GM23248 (cell line): Measurements from ENCODE around the gene GTPBP6. TPM values are rescaled to one million over a fixed set of nuclear protein-coding genes. Genes with fewer than 3 reads are reported as not detected.
"Not testable (repeated sequence)": the region's sequence is repeated elsewhere in the genome, so short reads cannot be mapped to it uniquely, and the experiment has no call there.

Experiments
- DNase-seq: peaks from one replicate; pipeline ENCODE4 v3.0.0-alpha.2; 2015
- H2AFZ ChIP-seq: fragments of 200-600 bp; sonication (generic); 2 replicates; pipeline ENCODE4 v1.6.1; 2016; ENCODE audit warnings: antibody characterized with exemption
- H3F3A ChIP-seq: fragments of 200-600 bp; sonication (generic); 2 replicates; pipeline ENCODE4 v1.6.1; 2016; ENCODE audit warnings: mild to moderate bottlenecking, antibody characterized with exemption, mixed run types; ENCODE audit not compliant: insufficient read depth
- H3K27ac ChIP-seq: fragments of 200-600 bp; sonication (generic); 2 replicates; pipeline ENCODE4 v1.5.1; 2016; ENCODE audit warnings: mild to moderate bottlenecking
- H3K27me3 ChIP-seq: fragments of 200-600 bp; sonication (generic); replicated peaks from 2 replicates; pipeline ENCODE4 v1.6.1; 2016; ENCODE audit warnings: mild to moderate bottlenecking; ENCODE audit not compliant: insufficient read depth
- H3K36me3 ChIP-seq: fragments of 200-600 bp; sonication (generic); 2 replicates; pipeline ENCODE4 v1.6.1; 2016; ENCODE audit warnings: low read depth, mild to moderate bottlenecking
- H3K4me1 ChIP-seq: fragments of 200-600 bp; sonication (generic); 2 replicates; pipeline ENCODE4 v1.6.1; 2016; ENCODE audit warnings: mild to moderate bottlenecking; ENCODE audit not compliant: insufficient read depth
- H3K4me2 ChIP-seq: fragments of 200-600 bp; sonication (generic); one replicate; pipeline ENCODE4 v1.6.1; 2016; ENCODE audit warnings: mild to moderate bottlenecking; ENCODE audit not compliant: unreplicated experiment
- H3K4me3 ChIP-seq: fragments of 200-600 bp; sonication (generic); 2 replicates; pipeline ENCODE4 v1.5.1; 2016; ENCODE audit warnings: mild to moderate bottlenecking
- H3K79me2 ChIP-seq: fragments of 200-600 bp; sonication (generic); 2 replicates; pipeline ENCODE4 v1.6.1; 2016; ENCODE audit warnings: mild to moderate bottlenecking; ENCODE audit not compliant: insufficient read depth
- H3K9ac ChIP-seq: fragments of 200-600 bp; sonication (generic); 2 replicates; pipeline ENCODE4 v1.6.1; 2016; ENCODE audit warnings: mild to moderate bottlenecking
- H3K9me2 ChIP-seq: fragments of 200-600 bp; sonication (generic); 2 replicates; pipeline ENCODE4 v1.6.1; 2016; ENCODE audit warnings: mixed run types, mild to moderate bottlenecking, moderate library complexity; ENCODE audit not compliant: insufficient read depth
- H3K9me3 ChIP-seq: fragments of 200-600 bp; sonication (generic); one replicate; pipeline ENCODE4 v1.6.1; 2017; ENCODE audit warnings: low read depth
- H4K20me1 ChIP-seq: fragments of 200-600 bp; sonication (generic); 2 replicates; pipeline ENCODE4 v1.6.0; 2016; ENCODE audit not compliant: insufficient read depth
- EZH2 ChIP-seq: fragments of 200-600 bp; sonication (generic); IDR thresholded peaks from 2 replicates; pipeline ENCODE4 v1.6.1; 2018; ENCODE audit warnings: antibody characterized with exemption, mild to moderate bottlenecking; ENCODE audit not compliant: insufficient read depth, poor library complexity, severe bottlenecking
- EZH2phosphoT487 ChIP-seq: fragments of 200-600 bp; sonication (generic); IDR thresholded peaks from 2 replicates; pipeline ENCODE4 v1.6.1; 2018; ENCODE audit warnings: antibody characterized with exemption, moderate library complexity, mild to moderate bottlenecking, low read depth; ENCODE audit not compliant: insufficient read depth
- WGBS, 2 experiments: methylation state at CpG; one replicate each; pipeline ENCODE4 v1.1.6; 2015 to 2017; ENCODE audit warnings: low lambda C conversion rate in 2 of 2, low coverage in 1 of 2; ENCODE audit errors: missing lambda C conversion rate in 2 of 2; 5-methylcytosine and 5-hydroxymethylcytosine counted together
- in situ Hi-C: fragments of 300-500 bp; cut with MboI; formaldehyde crosslinking; loops from 2 replicates; pipeline ENCODE4 v1.15.0; 2020
- polyA plus RNA-seq: library from polyadenylated mRNA; unstranded; fragments of >200 nt; fragmentation: Nextera tagmentation; extraction: Ambion mirVana; gene quantifications from 2 replicates; pipeline ENCODE4 v1.2.1, GENCODE V29; 2016
- total RNA-seq: library from RNA; depleted of rRNA; stranded (reverse); fragments of >200 nt; shearing (Covaris generic); gene quantifications from 2 replicates; pipeline ENCODE4 v1.2.3, GENCODE V29; 2014

Gene GTPBP6
- total and polyA plus RNA-seq, 2 experiments from 2014 or later, result 28.1 to 32.4 TPM

GRCh38 chrX:287670-288069 is 30.9 kb downstream of the GTPBP6 start:
- Histone ChIP-seq H3K79me2 (no peaks in the 10 kb centered on the region), H3K4me3 (no peak overlapping the region), H3K4me1 (no peaks in the 10 kb centered on the region), H4K20me1 (no peaks in the 10 kb centered on the region), H3K27me3 (no peaks in the 10 kb centered on the region), H3K4me2 (no peak overlapping the region), H3K27ac (no peak overlapping the region), H3K9ac (no peak overlapping the region), H3K9me2 (no peaks in the 10 kb centered on the region), H3F3A (0 out of 2 replicates have a peak, but pooled peaks cover 7% of the 10 kb centered on the region), H2AFZ (no peak overlapping the region), H3K9me3 (no peaks in the 10 kb centered on the region), H3K36me3 (no peaks in the 10 kb centered on the region)
- DNase-seq, result no peak
- no peak for TF ChIP-seq EZH2phosphoT487
- TF ChIP-seq EZH2, result no peak
- in situ Hi-C loops, result no loop called here
- 93 to 94% methylated on average over 7 of the region's 7 CpGs for WGBS, 2 experiments

DNA sequence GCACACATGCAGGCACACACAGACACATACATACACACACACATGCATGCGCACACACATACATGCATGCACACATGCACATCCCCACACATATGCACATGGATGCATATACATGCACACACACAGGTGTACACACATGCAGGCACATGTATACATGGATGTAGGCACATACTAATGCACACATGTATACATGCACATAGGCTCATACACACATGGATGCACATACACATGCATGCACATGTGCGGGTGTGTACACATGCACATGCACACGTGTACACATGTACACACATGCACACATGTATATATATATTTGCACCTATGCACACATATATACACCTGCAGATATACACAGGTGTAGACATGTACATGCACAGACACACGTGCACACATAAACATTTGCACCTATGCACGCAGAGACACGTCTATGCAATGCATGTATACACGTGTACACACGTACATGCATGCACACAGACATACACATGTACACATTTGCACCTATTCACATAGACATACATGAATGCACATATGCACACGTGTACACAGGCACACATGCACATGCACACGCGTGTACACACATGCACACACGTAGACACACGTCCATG is 33.4 kb downstream of the GTPBP6 start:
- 92 to 94% methylated on average over 13 of the region's 13 CpGs for WGBS, 2 experiments
- no peak overlapping the region for H3K9ac ChIP-seq
- H3K27ac ChIP-seq, result no peak overlapping the region
- no peaks in the 10 kb centered on the region for H3K9me3 ChIP-seq
- no peak overlapping the region for H3K4me3 ChIP-seq
- no peaks in the 10 kb centered on the region for H3K79me2 ChIP-seq
- TF ChIP-seq EZH2phosphoT487, result no peak
- no peak for TF ChIP-seq EZH2
- H2AFZ ChIP-seq, result no peak overlapping the region
- no peaks in the 10 kb centered on the region for H3K9me2 ChIP-seq
- H3F3A ChIP-seq, result 0 out of 2 replicates have a peak, but pooled peaks cover 7% of the 10 kb centered on the region
- in situ Hi-C loops, result no loop called here
- H4K20me1 ChIP-seq, result no peaks in the 10 kb centered on the region
- H3K4me2 ChIP-seq, result no peak overlapping the region
- no peaks in the 10 kb centered on the region for H3K4me1 ChIP-seq
- H3K36me3 ChIP-seq, result no peaks in the 10 kb centered on the region
- H3K27me3 ChIP-seq, result no peaks in the 10 kb centered on the region
- no peak for DNase-seq

- Histone ChIP-seq H3K4me3 (peak overlapping the region; percentile 79), H2AFZ (peak overlapping the region; percentile 69), H3F3A (0 out of 2 replicates have a peak, but pooled peaks cover 7% of the 10 kb centered on the region), H3K27me3 (no peaks in the 10 kb centered on the region), H3K9ac (peak overlapping the region; percentile 65), H3K36me3 (no peaks in the 10 kb centered on the region), H3K9me3 (no peaks in the 10 kb centered on the region), H3K27ac (no peak overlapping the region), H3K79me2 (no peaks in the 10 kb centered on the region), H3K4me2 (peak overlapping the region; percentile 80), H3K9me2 (no peaks in the 10 kb centered on the region), H4K20me1 (no peaks in the 10 kb centered on the region), H3K4me1 (no peaks in the 10 kb centered on the region)
- peak; percentile 94 for DNase-seq
- no peak for TF ChIP-seq EZH2
- TF ChIP-seq EZH2phosphoT487, result no peak
- in situ Hi-C loops, result no loop called here
- WGBS, 2 experiments, result 3% methylated on average over 21 to 34 of the region's 45 CpGs
These were observed 35.3 kb downstream of the GTPBP6 start for GRCh38 chrX:283115-283845.

GRCh38 chrX:282000-282681 is 36.5 kb downstream of the GTPBP6 start:
- H3K9ac ChIP-seq, H3K9me2 ChIP-seq, H3K36me3 ChIP-seq, H3K4me1 ChIP-seq, H3F3A ChIP-seq, DNase-seq, H3K27me3 ChIP-seq, H3K9me3 ChIP-seq, H4K20me1 ChIP-seq, H3K27ac ChIP-seq, H2AFZ ChIP-seq, H3K4me2 ChIP-seq, in situ Hi-C loops, H3K79me2 ChIP-seq, H3K4me3 ChIP-seq: not testable (repeated sequence)
- WGBS, 2 experiments, result 76% methylated on average over 21 of the region's 21 CpGs
